Right cardiac atrium (tissue), 5 donors: ENCODE data around the gene BAG3. TPM values are rescaled to one million over a fixed set of nuclear protein-coding genes. Genes with fewer than 3 reads are reported as not detected.
"Not testable (repeated sequence)": the region's sequence is repeated elsewhere in the genome, so short reads cannot be mapped to it uniquely, and the experiment has no call there.

Source experiments
- ATAC-seq, 2 donors: fragments of 200-7000 bp; cut with Tn5 transposase; one replicate each; pipeline versions ENCODE4 v1.8.0 to v1.9.1; 2020; ENCODE audit warnings: moderate library complexity in 2 of 2, mild to moderate bottlenecking in 1 of 2
- DNase-seq, 3 donors: peaks; one replicate each; pipeline ENCODE4 v3.0.0-alpha.2; 2020
- H3K27ac ChIP-seq: one replicate; pipeline ENCODE4 v1.5.1; 2013; ENCODE audit warnings: mild to moderate bottlenecking, low read length, control low read depth, moderate library complexity
- H3K27me3 ChIP-seq: one replicate; pipeline ENCODE4 v1.6.1; 2013; ENCODE audit not compliant: control insufficient read depth, insufficient read depth
- H3K4me1 ChIP-seq: one replicate; pipeline ENCODE4 v1.6.1; 2013; ENCODE audit warnings: low read length; ENCODE audit not compliant: control insufficient read depth, insufficient read depth
- H3K4me3 ChIP-seq: one replicate; pipeline ENCODE4 v1.5.1; 2013; ENCODE audit warnings: low read length, control low read depth
- H3K9me3 ChIP-seq: one replicate; pipeline ENCODE4 v1.6.1; 2013; ENCODE audit warnings: low read length; ENCODE audit not compliant: control insufficient read depth
- WGBS: extraction: QIAGEN DNeasy Blood & Tissue Kit; methylation state at CpG from one replicate; pipeline ENCODE4 v1.1.7; 2013; 5-methylcytosine and 5-hydroxymethylcytosine counted together
- intact Hi-C, 4 donors: fragments of 100-400 bp; cut with DNase I; formaldehyde crosslinking; loops; one replicate each; pipeline versions ENCODE4 v1.11.0 to v1.14.0; 2022 to 2023
- polyA plus RNA-seq: library from polyadenylated mRNA; stranded (reverse); fragments of 200-250 nt; gene quantifications from one replicate; pipeline ENCODE4 v1.2.3, GENCODE V29; 2013
- total RNA-seq, 4 donors: library from RNA; stranded (reverse); fragmentation: NEBNext Ultra II Directional; extraction: Animal tissue kit (Norgen Biotek cat#: 25700); gene quantifications; one replicate each; pipeline ENCODE4 v1.2.1, GENCODE V29; 2021
- donor health status: healthy with polysubstance abuse.
- donor health status: DM: no; HTN: yes; CAD: no.
- donor health status: DM: no; HTN: no; CAD: no.
- donor health status: DM: no; HTN: yes; CAD: no; lungs with severe emphysema.
- donor health status: DM: yes; HTN: yes; CAD: no.

BAG3 gene
- total and polyA plus RNA-seq, 5 donors = 111 to 166 (median 134) TPM

DNA sequence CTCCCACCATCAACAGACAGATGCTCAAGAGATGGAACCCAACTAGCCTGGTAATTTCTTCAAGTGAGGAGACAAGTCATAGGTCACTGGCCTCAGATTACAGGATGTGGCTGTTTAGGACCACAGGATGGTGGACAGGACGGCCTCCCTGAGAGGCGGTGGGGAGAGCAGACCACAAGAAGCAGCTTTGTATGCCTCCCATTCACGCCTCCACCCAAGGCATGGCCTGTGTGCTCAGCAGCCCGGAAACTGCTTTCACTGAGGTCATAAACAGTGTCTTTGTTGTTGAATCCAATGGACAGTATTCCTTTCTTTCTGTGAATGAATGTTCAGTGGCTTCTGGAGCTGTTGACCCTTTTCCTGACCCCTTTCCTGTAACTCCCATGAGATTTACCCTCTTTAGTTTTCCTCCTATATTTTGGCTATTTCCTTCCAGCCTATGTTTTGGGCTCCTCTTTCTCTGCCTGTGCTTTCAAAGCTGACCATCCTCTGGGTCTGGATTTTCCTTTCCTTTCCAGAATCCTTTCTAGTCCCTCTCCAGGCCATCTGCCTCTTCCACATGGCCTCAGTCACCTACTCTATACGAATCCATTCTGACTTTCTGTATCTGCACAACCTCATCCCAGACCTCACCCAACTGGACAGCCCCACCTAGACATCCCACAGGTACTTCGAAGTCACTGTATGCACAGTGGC is 42.2 kb downstream of the BAG3 start:
- no peaks in the 10 kb centered on the region for H3K27me3 ChIP-seq
- no peaks in the 10 kb centered on the region for H3K9me3 ChIP-seq
- WGBS = 76% methylated on average over 6 of the region's 6 CpGs
- no peak overlapping the region for H3K4me3 ChIP-seq
- no peak for DNase-seq
- intact Hi-C loops = no loop called here
- H3K27ac ChIP-seq = no peak overlapping the region
- no peaks in the 10 kb centered on the region for H3K4me1 ChIP-seq
- ATAC-seq = peak; percentile 38 to 47

DNA sequence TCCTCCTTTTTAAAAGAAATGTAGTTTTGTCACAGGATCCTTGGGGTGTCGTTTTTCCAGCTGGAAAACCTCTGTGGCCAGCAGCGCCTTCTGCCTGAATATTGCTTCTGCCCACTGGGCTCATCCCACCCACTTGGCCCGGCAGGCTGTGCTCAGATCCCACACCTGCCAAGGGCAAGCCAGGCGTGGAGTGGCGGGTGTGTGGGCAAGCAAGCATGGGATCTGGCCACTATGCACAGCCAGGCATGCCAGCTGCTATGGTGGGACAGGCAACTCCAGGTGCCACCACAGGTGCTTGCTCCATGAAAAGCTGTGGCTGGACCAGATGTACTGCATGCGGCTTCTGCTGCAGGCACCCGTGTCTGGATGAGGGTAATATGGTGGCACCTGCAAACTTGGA is 43.4 kb downstream of the BAG3 start:
- Histone ChIP-seq H3K27me3 (no peaks in the 10 kb centered on the region), H3K4me3 (no peak overlapping the region), H3K9me3 (no peaks in the 10 kb centered on the region), H3K4me1 (no peaks in the 10 kb centered on the region), H3K27ac (no peak overlapping the region)
- no peak for ATAC-seq
- DNase-seq = no peak
- 93% methylated on average over 7 of the region's 7 CpGs for WGBS
- intact Hi-C loops = no loop called here

DNA sequence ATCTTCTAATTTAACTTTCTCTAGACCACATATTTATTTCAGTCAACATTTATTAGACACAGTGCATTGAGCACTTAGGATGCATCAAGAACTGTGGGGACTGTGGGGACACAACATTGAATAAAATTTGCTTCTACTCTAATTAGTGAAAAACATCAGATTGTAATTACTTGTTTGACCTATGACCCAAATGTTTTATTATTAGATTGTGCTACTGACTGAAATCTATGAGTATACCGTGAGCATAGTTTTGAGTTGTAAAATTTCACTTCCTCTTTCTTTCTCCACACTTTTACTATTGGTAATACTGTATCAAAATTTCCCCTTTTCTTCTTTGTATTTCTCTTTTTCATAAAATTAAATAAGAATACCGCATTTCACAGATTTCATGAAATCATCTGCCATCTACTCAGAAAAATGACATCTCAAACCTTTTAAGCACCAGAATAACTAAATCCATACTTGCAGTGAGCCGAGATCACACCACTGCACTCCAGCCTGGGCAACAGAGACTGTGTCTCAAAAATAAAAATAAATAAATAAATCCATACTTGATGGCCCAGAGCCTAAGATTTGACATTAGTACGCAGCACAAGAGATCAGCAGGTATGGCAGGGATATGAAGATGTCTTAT is 49.3 kb downstream of the BAG3 start:
- intact Hi-C loops = no loop called here
- no peaks in the 10 kb centered on the region for H3K4me1 ChIP-seq
- WGBS = 80% methylated on average over 4 of the region's 4 CpGs
- no peaks in the 10 kb centered on the region for H3K9me3 ChIP-seq
- no peak for ATAC-seq
- no peaks in the 10 kb centered on the region for H3K27me3 ChIP-seq
- H3K27ac ChIP-seq = no peak overlapping the region
- no peak overlapping the region for H3K4me3 ChIP-seq
- DNase-seq = no peak

DNA sequence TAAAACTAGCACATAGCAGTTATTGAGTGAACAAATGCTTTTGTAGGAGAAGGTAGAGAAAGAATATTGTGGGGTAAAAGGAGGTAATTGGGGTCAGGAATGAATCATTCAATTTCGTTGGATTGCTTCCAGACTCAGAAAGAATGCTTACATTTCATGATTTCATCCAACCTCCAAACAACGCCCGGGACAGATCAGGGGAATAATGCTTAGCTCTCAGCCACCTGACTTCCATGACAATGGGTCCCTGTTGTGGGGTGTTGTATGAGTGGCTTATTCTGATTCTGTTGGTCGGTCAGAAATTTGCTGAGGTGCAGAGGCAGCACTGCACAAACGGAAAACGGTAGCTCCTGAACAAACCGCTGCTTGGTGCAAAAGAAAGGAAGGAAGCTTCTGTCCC is 50.7 kb downstream of the BAG3 start:
- H3K9me3 ChIP-seq = no peaks in the 10 kb centered on the region
- no peak overlapping the region for H3K4me3 ChIP-seq
- H3K4me1 ChIP-seq = no peaks in the 10 kb centered on the region
- ATAC-seq (no peak), DNase-seq (no peak)
- H3K27me3 ChIP-seq = no peaks in the 10 kb centered on the region
- 47% methylated on average over 7 of the region's 7 CpGs for WGBS
- intact Hi-C loops = no loop called here
- H3K27ac ChIP-seq = no peak overlapping the region

DNA sequence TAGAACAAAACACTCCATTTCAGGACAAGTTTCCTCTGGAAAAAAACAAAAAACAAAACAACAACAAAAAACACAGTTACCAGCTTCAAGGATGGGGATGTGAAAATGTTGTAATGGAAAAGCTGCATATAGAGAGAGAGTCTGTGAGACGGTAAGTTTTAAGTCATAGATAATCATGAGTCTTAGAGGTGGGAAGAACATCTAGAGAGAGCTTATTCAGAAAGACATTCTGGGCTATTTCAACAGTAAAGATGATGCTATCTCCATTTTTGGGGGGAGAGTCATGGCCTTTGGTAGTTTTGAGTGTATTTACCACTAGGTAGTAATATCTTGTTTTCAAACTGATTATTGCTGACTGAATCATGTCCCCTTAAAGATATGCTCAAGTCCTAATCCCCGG is 51.4 kb downstream of the BAG3 start:
- H3K4me3 ChIP-seq = no peak overlapping the region
- H3K27ac ChIP-seq = no peak overlapping the region
- intact Hi-C loops = no loop called here
- no peaks in the 10 kb centered on the region for H3K9me3 ChIP-seq
- ATAC-seq (no peak), DNase-seq (no peak)
- H3K4me1 ChIP-seq = no peaks in the 10 kb centered on the region
- WGBS = 74% methylated on average over 2 of the region's 2 CpGs
- no peaks in the 10 kb centered on the region for H3K27me3 ChIP-seq

DNA sequence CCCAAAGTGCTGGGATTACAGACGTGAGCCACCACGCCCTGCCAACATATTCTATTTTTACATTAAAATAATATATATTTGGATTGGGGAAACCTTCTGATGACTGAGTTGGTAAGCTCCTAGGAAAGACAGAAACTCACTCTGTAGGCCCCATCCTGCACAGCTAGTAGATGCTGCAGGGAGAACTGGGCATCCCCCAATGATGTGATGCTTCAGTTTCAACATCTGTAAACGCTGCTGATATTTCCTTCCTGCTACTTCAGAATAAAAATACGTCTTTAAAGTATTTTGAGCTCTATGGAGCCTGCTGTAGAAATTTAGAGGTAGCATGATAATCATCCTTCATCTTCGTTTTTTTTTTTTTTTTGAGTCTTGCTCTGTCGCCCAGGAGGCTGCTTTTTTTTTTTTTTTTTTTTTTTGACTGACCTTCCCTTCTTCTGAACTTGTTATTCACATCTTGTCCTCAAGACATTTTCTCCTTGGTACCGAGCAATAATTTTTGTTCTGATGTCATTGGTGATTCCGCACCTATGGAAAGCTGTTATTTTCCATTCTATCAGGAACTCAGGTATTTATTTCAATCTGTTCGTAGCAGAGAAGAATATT is 52.8 kb downstream of the BAG3 start:
- Histone ChIP-seq H3K4me3 (no peak overlapping the region), H3K27ac (no peak overlapping the region), H3K4me1 (no peaks in the 10 kb centered on the region), H3K27me3 (no peaks in the 10 kb centered on the region), H3K9me3 (no peaks in the 10 kb centered on the region)
- ATAC-seq (no peak), DNase-seq (no peak)
- WGBS = 82% methylated on average over 9 of the region's 9 CpGs
- intact Hi-C loops = no loop called here

DNA sequence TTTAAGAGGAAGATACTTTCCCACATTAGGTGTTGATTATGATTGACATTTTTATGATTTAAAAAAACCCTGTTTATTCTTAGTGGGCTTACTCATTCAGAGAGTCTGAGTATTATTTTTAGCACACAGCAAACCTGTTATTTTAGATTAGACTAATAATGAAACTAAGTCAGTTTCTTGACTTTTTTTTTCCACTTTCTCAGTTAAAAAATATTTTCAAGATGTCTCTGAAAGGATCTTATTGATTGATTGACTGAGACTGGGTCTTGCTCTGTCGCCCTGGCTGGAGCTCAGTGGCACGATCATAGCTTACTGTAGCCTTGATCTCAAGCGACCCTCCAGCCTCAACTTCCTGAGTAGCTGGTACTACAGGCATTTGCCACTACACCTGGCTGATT is 54.3 kb downstream of the BAG3 start:
- Histone ChIP-seq H3K9me3 (no peaks in the 10 kb centered on the region), H3K4me1 (no peaks in the 10 kb centered on the region), H3K4me3 (no peak overlapping the region), H3K27ac (no peak overlapping the region), H3K27me3 (no peaks in the 10 kb centered on the region)
- intact Hi-C loops = no loop called here
- no peak for DNase-seq
- WGBS = 88% methylated on average over 3 of the region's 3 CpGs
- ATAC-seq = no peak

DNA sequence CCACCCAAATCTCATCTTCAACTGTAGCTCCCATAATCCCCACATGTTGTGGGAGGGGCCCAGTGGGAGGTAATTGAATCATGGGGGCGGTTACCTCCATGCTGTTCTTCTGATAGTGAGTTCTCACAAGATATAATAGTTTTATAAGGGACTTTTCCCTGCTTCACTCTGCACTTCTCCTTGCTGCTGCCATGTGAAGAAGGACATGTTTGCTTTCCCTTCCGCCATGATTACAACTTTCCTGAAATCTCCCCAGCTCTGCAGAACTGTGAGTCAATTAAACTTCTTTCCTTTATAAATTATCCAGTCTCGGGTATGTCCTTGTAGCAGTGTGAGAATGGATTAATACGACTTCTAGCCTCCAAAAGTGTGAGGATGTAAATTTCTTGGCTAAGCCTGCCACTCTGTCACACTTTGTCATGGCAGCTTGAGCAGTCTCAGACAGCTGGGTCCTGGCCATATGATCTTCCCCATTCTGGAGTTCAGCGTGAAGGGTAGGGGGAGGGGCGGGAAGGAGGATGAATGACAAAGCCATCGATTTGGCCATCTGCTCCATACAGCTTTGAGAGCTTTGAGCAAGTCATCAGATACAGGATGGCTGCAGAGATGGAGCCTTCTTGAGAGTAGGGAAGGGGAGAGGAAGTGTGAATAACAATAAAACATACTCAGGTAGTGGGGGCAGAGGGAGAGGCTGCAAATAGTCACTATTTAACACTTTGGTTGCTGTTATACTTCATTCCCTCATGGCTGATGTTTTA is 55.5 kb downstream of the BAG3 start:
- H3K9me3 ChIP-seq = no peaks in the 10 kb centered on the region
- DNase-seq (no peak), ATAC-seq (no peak)
- no peaks in the 10 kb centered on the region for H3K27me3 ChIP-seq
- H3K4me1 ChIP-seq = no peaks in the 10 kb centered on the region
- no peak overlapping the region for H3K27ac ChIP-seq
- intact Hi-C loops = no loop called here
- H3K4me3 ChIP-seq = no peak overlapping the region
- 74% methylated on average over 7 of the region's 7 CpGs for WGBS

DNA sequence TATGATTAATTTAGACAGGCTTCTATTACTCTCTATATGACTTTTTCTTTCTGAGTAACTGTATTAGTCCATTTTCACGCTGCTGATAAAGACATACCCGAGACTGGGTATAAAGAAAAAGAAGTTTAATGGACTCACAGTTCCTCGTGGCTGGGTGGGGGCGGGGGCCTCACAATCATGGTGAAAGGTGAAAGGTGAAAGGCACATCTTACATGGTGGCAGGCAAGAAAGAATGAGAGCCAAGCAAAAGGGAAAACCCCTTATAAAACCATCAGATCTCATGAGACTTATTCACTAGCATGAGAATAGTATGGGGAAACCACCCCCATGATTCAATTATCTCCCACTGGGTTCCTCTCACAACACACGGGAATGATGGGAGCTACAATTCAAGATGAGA is 56.2 kb downstream of the BAG3 start:
- ATAC-seq, H3K4me1 ChIP-seq, H3K4me3 ChIP-seq, H3K27me3 ChIP-seq, DNase-seq, H3K27ac ChIP-seq, intact Hi-C loops, H3K9me3 ChIP-seq: not testable (repeated sequence)
- 86% methylated on average over 5 of the region's 5 CpGs for WGBS

DNA sequence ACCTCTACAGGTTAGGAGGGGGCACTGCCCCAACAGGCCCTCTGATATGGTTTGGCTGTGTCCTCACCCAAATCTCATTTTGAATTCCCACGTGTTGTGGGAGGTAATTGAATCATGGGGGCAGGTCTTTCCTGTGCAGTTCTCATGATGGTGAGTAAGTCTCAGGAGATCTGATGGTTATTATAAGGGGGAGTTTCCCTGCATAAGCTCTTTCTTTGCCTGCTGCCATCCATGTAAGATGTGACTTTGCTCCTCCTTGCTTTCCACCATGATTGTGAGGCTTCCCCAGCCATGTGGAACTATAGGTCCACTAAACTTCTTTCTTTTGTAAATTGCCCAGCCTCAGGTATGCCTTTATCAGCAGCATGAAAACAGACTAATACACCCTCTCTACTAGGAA is 59.8 kb downstream of the BAG3 start:
- H3K4me3 ChIP-seq, intact Hi-C loops, H3K27me3 ChIP-seq, H3K4me1 ChIP-seq, ATAC-seq, H3K9me3 ChIP-seq, DNase-seq, H3K27ac ChIP-seq: not testable (repeated sequence)
- 70% methylated on average over 1 of the region's 1 CpG for WGBS
